Measurements from ENCODE around the gene RS1. TPM values are rescaled to one million over a fixed set of nuclear protein-coding genes. Genes with fewer than 3 reads are reported as not detected.

The RS1 gene
- total and polyA plus RNA-seq, 9 of the 15 experiments (the other 6 are each of a cell fraction or from before 2014, with no cell fraction given): not detected

DNA sequence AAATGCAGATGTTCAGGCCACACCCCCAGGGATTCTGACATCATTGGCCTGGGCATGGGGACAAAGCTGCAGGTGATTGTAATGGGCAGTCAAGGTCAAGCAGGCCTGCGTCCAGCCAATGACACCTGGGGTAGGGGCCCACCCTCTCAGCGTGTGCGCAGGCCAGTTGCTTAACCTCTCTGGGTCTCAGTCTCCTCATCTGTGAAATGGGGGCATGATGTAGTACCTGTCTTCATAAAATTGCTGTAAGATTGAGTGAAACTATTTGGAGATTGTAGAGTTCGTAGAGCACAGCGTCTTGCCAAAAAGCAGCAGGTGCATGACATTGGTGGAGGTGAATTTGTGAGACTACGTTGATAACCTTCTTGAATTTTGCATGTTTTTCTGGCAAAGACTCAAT lies 21.2 kb downstream of the RS1 start:
- FAIRE-seq: no peak
- POLR2A ChIA-PET: no interaction called here
- BruUV-seq (replicated peaks): no TSS peak

More for the DNA sequence above, 21.2 kb downstream of the RS1 start:
- Histone ChIP-seq H3K79me2 (ENCODE audit: control insufficient read depth, insufficient read depth, low read length) (no peaks in the 10 kb centered on the region), H3K36me3 (ENCODE audit: control insufficient read depth, insufficient read depth, low read length) (no peaks in the 10 kb centered on the region), H3K9ac (ENCODE audit: insufficient read depth in 1 of 2, low read depth in 2 of 2, low read length in 2 of 2) (no peak overlapping the region), H3K9me1 (ENCODE audit: control insufficient read depth, insufficient read depth, low read length) (no peaks in the 10 kb centered on the region), H3K27ac (ENCODE audit: extremely low read depth, low read depth, low read length) (no peak overlapping the region), H4K20me1 (replicated peaks; ENCODE audit: control insufficient read depth, insufficient read depth, low read length) (no peaks in the 10 kb centered on the region; the same call in 1 of the 2 replicates), H3K4me1 (replicated peaks in 1 of 2; ENCODE audit: control insufficient read depth in 2 of 2, insufficient read depth in 2 of 2, low read length in 2 of 2) (no peaks in the 10 kb centered on the region), H3K4me3 (no peak overlapping the region), H3K27me3 (ENCODE audit: control insufficient read depth in 2 of 2, insufficient read depth in 2 of 2, low read length in 2 of 2) (peaks cover 0 to 21% of the 10 kb centered on the region in 2 experiments; a peak in 2 of 5 replicates), H3K4me2 (ENCODE audit: insufficient read depth, low read length) (no peak overlapping the region), H2AFZ (ENCODE audit: low read depth, low read length) (no peak overlapping the region), H3K9me3 (replicated peaks; ENCODE audit: control insufficient read depth, insufficient read depth, low read depth, low read length) (no peaks in the 10 kb centered on the region)
- in situ Hi-C loops (cut with MboI): no loop called here
- ATAC-seq (no peak), DNase-seq (ENCODE audit: extremely low read depth in 1 of 4, low spot score in 3 of 4) (no peak)
- CTCF ChIA-PET (ENCODE audit: low intra/inter-chr PET ratio): no interaction called here
- TF ChIP-seq CEBPG (CRISPR knock-in tag; IDR thresholded peaks at IDR 0.05) (no peak), CEBPG (tag; conservative IDR thresholded peaks at IDR 0.05 in 1 of 2, IDR thresholded peaks at IDR 0.05 in 1 of 2) (no peak), STAT5A (IDR thresholded peaks at IDR 0.05; ENCODE audit: borderline replicate concordance, low read length) (no peak), BCOR (IDR thresholded peaks at IDR 0.05) (peak; percentile 28; the same call in 1 of the 2 replicates), NFATC3 (IDR thresholded peaks at IDR 0.05) (no peak), MCM5 (IDR thresholded peaks at IDR 0.05; ENCODE audit: low read depth) (no peak), ZNF347 (CRISPR knock-in tag; IDR thresholded peaks at IDR 0.05; ENCODE audit: low read depth) (no peak), RBM25 (IDR thresholded peaks at IDR 0.05; ENCODE audit: low read depth, low read length, severe bottlenecking) (peak; percentile 67), DMBX1 (CRISPR knock-in tag; IDR thresholded peaks at IDR 0.05; ENCODE audit: borderline replicate concordance) (no peak), ZKSCAN3 (CRISPR knock-in tag; IDR thresholded peaks at IDR 0.05) (no peak), FOS (IDR thresholded peaks at IDR 0.05; ENCODE audit: extremely low read depth, insufficient read length) (no peak)
- TF ChIP-seq, protein P1, sequence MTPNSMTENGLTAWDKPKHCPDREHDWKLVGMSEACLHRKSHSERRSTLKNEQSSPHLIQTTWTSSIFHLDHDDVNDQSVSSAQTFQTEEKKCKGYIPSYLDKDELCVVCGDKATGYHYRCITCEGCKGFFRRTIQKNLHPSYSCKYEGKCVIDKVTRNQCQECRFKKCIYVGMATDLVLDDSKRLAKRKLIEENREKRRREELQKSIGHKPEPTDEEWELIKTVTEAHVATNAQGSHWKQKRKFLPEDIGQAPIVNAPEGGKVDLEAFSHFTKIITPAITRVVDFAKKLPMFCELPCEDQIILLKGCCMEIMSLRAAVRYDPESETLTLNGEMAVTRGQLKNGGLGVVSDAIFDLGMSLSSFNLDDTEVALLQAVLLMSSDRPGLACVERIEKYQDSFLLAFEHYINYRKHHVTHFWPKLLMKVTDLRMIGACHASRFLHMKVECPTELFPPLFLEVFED (CRISPR knock-in tag; conservative IDR thresholded peaks at IDR 0.05): no peak
- TF ChIP-seq, protein P2, sequence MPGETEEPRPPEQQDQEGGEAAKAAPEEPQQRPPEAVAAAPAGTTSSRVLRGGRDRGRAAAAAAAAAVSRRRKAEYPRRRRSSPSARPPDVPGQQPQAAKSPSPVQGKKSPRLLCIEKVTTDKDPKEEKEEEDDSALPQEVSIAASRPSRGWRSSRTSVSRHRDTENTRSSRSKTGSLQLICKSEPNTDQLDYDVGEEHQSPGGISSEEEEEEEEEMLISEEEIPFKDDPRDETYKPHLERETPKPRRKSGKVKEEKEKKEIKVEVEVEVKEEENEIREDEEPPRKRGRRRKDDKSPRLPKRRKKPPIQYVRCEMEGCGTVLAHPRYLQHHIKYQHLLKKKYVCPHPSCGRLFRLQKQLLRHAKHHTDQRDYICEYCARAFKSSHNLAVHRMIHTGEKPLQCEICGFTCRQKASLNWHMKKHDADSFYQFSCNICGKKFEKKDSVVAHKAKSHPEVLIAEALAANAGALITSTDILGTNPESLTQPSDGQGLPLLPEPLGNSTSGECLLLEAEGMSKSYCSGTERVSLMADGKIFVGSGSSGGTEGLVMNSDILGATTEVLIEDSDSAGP (CRISPR knock-in tag; IDR thresholded peaks at IDR 0.05): no peak
- 0% methylated on average over 4 of the region's 6 CpGs for WGBS (ENCODE audit: insufficient coverage, low coverage, missing lambda C conversion rate)
- intact Hi-C loops (cut with micrococcal nuclease): no loop called here

All from K562 (cell line).